GM21515 (cell line): Measurements from ENCODE around the gene PAX2.

Experiments used
- ATAC-seq: cut with Tn5 transposase; IDR thresholded peaks from one replicate; pipeline ENCODE4 v1.9.1; 2021; ENCODE audit not compliant: unreplicated experiment

The PAX2 gene

GRCh38 chr10:100835810-100836209, 90.4 kb downstream of the PAX2 start:
- ATAC-seq = no peak

GRCh38 chr10:100836891-100837290, 91.5 kb downstream of the PAX2 start:
- ATAC-seq = no peak

GRCh38 chr10:100837300-100837699, 91.9 kb downstream of the PAX2 start:
- no peak for ATAC-seq

- no peak for ATAC-seq
These were observed 93.6 kb downstream of the PAX2 start for GRCh38 chr10:100838986-100839385.

- ATAC-seq = no peak
These were observed 96.1 kb downstream of the PAX2 start for GRCh38 chr10:100841528-100841927.

GRCh38 chr10:100847440-100847839, 102.1 kb downstream of the PAX2 start:
- ATAC-seq = no peak

- no peak for ATAC-seq
These were observed 103.4 kb downstream of the PAX2 start for GRCh38 chr10:100848770-100849169.

- no peak for ATAC-seq
These were observed 112.9 kb downstream of the PAX2 start for GRCh38 chr10:100858261-100858660.

GRCh38 chr10:100858747-100859483, 113.5 kb downstream of the PAX2 start:
- ATAC-seq = no peak

GRCh38 chr10:100859484-100859763, 114.0 kb downstream of the PAX2 start:
- ATAC-seq = no peak

GRCh38 chr10:100863433-100863832, 118.1 kb downstream of the PAX2 start:
- no peak for ATAC-seq

- no peak for ATAC-seq
These were observed 118.9 kb downstream of the PAX2 start for GRCh38 chr10:100864036-100864885.

GRCh38 chr10:100864978-100865377, 119.6 kb downstream of the PAX2 start:
- ATAC-seq = no peak

- ATAC-seq = no peak
These were observed 120.6 kb downstream of the PAX2 start for GRCh38 chr10:100866010-100866409.

- ATAC-seq = no peak
These were observed 121.3 kb downstream of the PAX2 start for GRCh38 chr10:100866575-100867098.

- ATAC-seq = no peak
These were observed 122.0 kb downstream of the PAX2 start for GRCh38 chr10:100867261-100867963.

- ATAC-seq = no peak
These were observed 123.0 kb downstream of the PAX2 start for GRCh38 chr10:100868382-100868781.

- ATAC-seq = no peak
These were observed 124.0 kb downstream of the PAX2 start for GRCh38 chr10:100869399-100869798.

- no peak for ATAC-seq
These were observed 126.8 kb downstream of the PAX2 start for GRCh38 chr10:100872034-100872791.

GRCh38 chr10:100873146-100873826, 127.9 kb downstream of the PAX2 start:
- ATAC-seq = no peak
